Measurements from ENCODE around the gene SLC22A23. TPM values are rescaled to one million over a fixed set of nuclear protein-coding genes. Genes with fewer than 3 reads are reported as not detected.

SLC22A23 gene
- total and polyA plus RNA-seq, 2 of the 4 experiments (the other 2 are of a cell fraction) = 0.72 to 1.6 TPM

DNA sequence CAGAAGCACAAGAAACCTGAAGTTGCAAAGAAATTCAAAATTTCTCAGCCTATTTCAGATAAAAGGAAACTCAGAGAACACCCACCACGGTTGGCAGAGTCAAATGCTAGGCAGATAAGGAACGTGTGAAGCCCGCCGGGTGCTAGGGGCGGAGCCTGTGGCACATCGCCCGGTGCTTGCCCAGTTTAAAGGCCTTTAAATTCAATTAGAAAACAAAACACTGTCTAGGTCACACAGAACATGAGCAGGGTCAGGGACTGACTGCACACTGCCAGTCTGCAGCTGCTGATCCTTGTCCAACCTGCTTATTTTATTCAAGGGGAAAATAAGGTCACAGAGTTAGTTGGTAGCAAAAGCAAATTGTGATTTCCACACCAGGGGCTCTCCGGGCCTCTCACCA is 122.3 kb downstream of the SLC22A23 start:
- Histone ChIP-seq H3K9me3 (ENCODE audit: control insufficient read depth, insufficient read depth, low read length) (no peaks in the 10 kb centered on the region), H2AK5ac (ENCODE audit: low read depth, low read length) (no peak overlapping the region), H2BK20ac (ENCODE audit: low read depth, low read length) (no peak overlapping the region), H4K5ac (ENCODE audit: low read depth, low read length) (no peak overlapping the region), H4K8ac (ENCODE audit: low read depth in 2 of 2, low read length in 2 of 2) (no peak overlapping the region), H3K4ac (ENCODE audit: low read depth, low read length) (no peak overlapping the region), H4K91ac (ENCODE audit: insufficient read depth, low read depth, low read length) (no peak overlapping the region), H3K14ac (replicated peaks; ENCODE audit: low read depth, low read length) (no peak overlapping the region), H3K36me3 (ENCODE audit: control insufficient read depth, insufficient read depth, low read length) (no peaks in the 10 kb centered on the region), H2BK15ac (ENCODE audit: low read depth, low read length) (no peak overlapping the region), H3K4me1 (ENCODE audit: control insufficient read depth, insufficient read depth, low read length) (peaks cover 10% of the 10 kb centered on the region), H4K20me1 (ENCODE audit: insufficient read depth, low read length) (no peaks in the 10 kb centered on the region), H3K56ac (ENCODE audit: extremely low read depth, insufficient read depth, low read length) (no peak overlapping the region), H2AFZ (replicated peaks; ENCODE audit: low read length, poor library complexity) (no peak overlapping the region), H3K18ac (ENCODE audit: low read depth, low read length) (no peak overlapping the region), H3K9ac (ENCODE audit: low read depth, low read length) (no peak overlapping the region), H2BK5ac (ENCODE audit: low read depth, low read length, poor library complexity, severe bottlenecking) (no peak overlapping the region), H2BK120ac (ENCODE audit: low read depth, low read length) (no peak overlapping the region), H3K4me2 (ENCODE audit: low read depth, low read length) (no peak overlapping the region), H3K23ac (ENCODE audit: low read depth, low read length) (no peak overlapping the region), H2AK9ac (replicated peaks; ENCODE audit: low read depth, low read length, poor library complexity) (no peak overlapping the region), H3K79me1 (ENCODE audit: low read depth in 1 of 2, low read length in 2 of 2) (no peaks in the 10 kb centered on the region), H3K4me3 (ENCODE audit: insufficient read depth, low read depth, low read length) (no peak overlapping the region), H3K9me1 (ENCODE audit: insufficient read depth, low read length) (no peaks in the 10 kb centered on the region), H3K27ac (ENCODE audit: insufficient read depth, low read length) (no peak overlapping the region), H3K27me3 (ENCODE audit: control insufficient read depth, insufficient read depth, low read length) (peaks cover 20% of the 10 kb centered on the region)
- no CpG with 5 or more reads among the region's 8 CpGs for WGBS, 2 experiments (ENCODE audit: extremely low coverage in 2 of 2, insufficient read length in 1 of 2)
- ChIA-PET CTCF (no interaction called here), POLR2A (ENCODE audit: unreplicated experiment) (no interaction called here)
- DNase-seq = no peak
- TF ChIP-seq USF2 (IDR thresholded peaks at IDR 0.05; ENCODE audit: low read depth, low read length) (no peak), MAFK (IDR thresholded peaks at IDR 0.05; ENCODE audit: low read depth, low read length) (no peak), CTCF (conservative IDR thresholded peaks at IDR 0.05; ENCODE audit: low read depth, low read length) (no peak), FOS (IDR thresholded peaks at IDR 0.05; ENCODE audit: low read depth, low read length) (no peak), RFX5 (IDR thresholded peaks at IDR 0.05; ENCODE audit: low read depth, low read length) (no peak), MAZ (IDR thresholded peaks at IDR 0.05; ENCODE audit: borderline replicate concordance, low read depth, low read length) (no peak), BHLHE40 (IDR thresholded peaks at IDR 0.05; ENCODE audit: low read depth, low read length) (no peak), ELK1 (IDR thresholded peaks at IDR 0.05; ENCODE audit: borderline replicate concordance, low read depth, low read length) (no peak), RCOR1 (IDR thresholded peaks at IDR 0.05; ENCODE audit: insufficient replicate concordance, low read length) (no peak), POLR2A (IDR thresholded peaks at IDR 0.05; ENCODE audit: low read depth, low read length) (no peak), CHD1 (IDR thresholded peaks at IDR 0.05; ENCODE audit: low read depth, low read length) (no peak), NFE2L2 (IDR thresholded peaks at IDR 0.05; ENCODE audit: low read depth, low read length) (no peak), SMC3 (IDR thresholded peaks at IDR 0.05; ENCODE audit: low read depth, low read length) (no peak), MXI1 (IDR thresholded peaks at IDR 0.05; ENCODE audit: borderline replicate concordance, low read depth, low read length) (no peak), RAD21 (IDR thresholded peaks at IDR 0.05; ENCODE audit: low read length) (no peak), CEBPB (IDR thresholded peaks at IDR 0.05; ENCODE audit: low read depth, low read length) (no peak)
- no peak for ATAC-seq (ENCODE audit: low read depth)
- intact Hi-C loops (cut with micrococcal nuclease) (no loop called here), dilution Hi-C loops (cut with HindIII; ENCODE audit: low sequenced_read_pairs, unreplicated experiment) (no loop called here), in situ Hi-C loops (cut with MboI; ENCODE audit: low sequenced_read_pairs) (no loop called here)
- no TSS peak for BruUV-seq (replicated peaks)
